ENCODE measurements around the gene TBX5.

Gene TBX5

DNA sequence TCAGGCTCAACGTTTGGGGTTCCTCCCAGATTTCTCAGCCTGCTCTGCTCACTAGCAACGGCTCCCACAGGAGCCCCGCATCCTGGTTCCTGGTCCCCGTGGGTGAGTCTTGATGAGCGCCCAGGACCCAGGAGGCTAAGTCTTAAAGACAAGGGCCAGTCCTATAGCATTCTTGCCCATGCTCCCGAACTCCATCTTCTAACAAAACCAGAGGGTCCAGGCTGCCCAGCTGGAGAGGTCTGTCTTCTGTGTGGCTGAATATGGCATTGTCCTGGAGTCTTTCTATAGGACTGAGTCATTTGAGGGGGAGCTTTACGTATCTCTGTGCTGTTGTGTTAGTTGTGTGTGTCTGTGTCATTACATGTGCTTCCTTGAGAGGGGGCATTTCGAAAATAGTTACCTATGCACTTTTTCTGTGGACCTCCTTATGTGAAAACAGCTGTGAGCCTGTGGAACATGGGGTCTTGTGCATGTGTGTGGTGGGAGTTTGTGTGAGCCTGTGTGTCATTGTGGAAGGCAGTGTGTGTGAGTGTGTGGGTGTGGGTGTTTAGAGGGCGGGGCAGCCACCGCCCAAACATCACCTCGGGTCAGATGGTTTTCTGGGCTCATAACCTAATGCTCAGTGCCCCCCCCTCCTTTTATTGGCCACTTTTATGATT is 9.1 kb upstream of the TBX5 start:
- DNase-seq (ENCODE audit: extremely low read depth, insufficient read length), result no peak
- TF ChIP-seq, protein P1, sequence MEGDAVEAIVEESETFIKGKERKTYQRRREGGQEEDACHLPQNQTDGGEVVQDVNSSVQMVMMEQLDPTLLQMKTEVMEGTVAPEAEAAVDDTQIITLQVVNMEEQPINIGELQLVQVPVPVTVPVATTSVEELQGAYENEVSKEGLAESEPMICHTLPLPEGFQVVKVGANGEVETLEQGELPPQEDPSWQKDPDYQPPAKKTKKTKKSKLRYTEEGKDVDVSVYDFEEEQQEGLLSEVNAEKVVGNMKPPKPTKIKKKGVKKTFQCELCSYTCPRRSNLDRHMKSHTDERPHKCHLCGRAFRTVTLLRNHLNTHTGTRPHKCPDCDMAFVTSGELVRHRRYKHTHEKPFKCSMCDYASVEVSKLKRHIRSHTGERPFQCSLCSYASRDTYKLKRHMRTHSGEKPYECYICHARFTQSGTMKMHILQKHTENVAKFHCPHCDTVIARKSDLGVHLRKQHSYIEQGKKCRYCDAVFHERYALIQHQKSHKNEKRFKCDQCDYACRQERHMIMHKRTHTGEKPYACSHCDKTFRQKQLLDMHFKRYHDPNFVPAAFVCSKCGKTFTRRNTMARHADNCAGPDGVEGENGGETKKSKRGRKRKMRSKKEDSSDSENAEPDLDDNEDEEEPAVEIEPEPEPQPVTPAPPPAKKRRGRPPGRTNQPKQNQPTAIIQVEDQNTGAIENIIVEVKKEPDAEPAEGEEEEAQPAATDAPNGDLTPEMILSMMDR (IDR thresholded peaks at IDR 0.05; ENCODE audit: insufficient read depth, low read length, poor library complexity, severe bottlenecking), result no peak
- H3K36me3 ChIP-seq (ENCODE audit: control insufficient read depth, insufficient read depth, low read length), result no peaks in the 10 kb centered on the region
- H3K4me3 ChIP-seq (replicated peaks; ENCODE audit: low read depth, low read length), result no peak overlapping the region
- H3K27me3 ChIP-seq (replicated peaks; ENCODE audit: control insufficient read depth, insufficient read depth, low read length), result no peaks in the 10 kb centered on the region; the same call in none of the 2 replicates

DNA sequence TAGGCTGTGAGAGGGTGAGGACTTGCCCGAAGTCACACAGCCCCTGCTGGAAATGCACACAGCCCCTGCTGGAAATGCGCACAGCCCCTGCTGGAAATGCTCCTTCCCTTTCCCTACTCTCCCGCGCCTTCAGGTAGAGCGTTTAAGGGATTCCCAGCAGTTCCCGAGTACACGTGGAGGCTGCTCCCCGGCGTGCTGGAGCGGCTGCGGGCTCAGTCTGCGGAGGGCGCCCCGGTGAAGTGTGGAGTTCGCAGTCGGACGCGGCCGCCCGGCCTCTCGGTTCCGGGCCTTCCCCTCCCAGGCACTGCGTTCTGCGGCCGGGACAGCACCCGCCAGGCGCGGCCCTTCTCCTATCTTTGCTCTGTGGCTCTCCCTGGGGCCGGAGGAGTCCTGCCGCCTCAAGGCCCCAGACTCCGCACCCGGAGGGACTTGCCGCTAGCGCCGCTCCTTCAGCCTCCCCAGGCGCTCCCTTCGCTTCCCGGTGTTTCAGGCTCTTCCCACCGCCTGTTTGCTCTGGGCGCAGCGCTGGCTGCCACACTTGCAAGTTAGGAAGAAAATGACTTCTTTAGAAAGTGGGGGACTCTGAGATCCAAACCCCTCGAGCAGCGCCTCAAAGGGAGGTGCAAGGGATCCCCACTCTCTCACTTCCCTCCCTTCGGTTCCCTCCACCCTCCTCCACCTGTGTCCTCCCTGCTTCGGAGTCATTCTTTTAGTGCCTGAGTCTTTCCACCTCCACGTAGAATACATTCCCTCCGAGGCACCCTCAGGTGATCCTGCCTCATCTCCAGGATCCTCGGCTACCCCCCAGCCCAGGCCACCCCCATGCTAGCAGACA is 8.3 kb upstream of the TBX5 start:
- H3K27me3 ChIP-seq (replicated peaks; ENCODE audit: control insufficient read depth, insufficient read depth, low read length), result no peaks in the 10 kb centered on the region; the same call in none of the 2 replicates
- no peaks in the 10 kb centered on the region for H3K36me3 ChIP-seq (ENCODE audit: control insufficient read depth, insufficient read depth, low read length)
- no peak for DNase-seq (ENCODE audit: extremely low read depth, insufficient read length)
- TF ChIP-seq, protein P1 (IDR thresholded peaks at IDR 0.05; ENCODE audit: insufficient read depth, low read length, poor library complexity, severe bottlenecking), result no peak
- no peak overlapping the region for H3K4me3 ChIP-seq (replicated peaks; ENCODE audit: low read depth, low read length)

DNA sequence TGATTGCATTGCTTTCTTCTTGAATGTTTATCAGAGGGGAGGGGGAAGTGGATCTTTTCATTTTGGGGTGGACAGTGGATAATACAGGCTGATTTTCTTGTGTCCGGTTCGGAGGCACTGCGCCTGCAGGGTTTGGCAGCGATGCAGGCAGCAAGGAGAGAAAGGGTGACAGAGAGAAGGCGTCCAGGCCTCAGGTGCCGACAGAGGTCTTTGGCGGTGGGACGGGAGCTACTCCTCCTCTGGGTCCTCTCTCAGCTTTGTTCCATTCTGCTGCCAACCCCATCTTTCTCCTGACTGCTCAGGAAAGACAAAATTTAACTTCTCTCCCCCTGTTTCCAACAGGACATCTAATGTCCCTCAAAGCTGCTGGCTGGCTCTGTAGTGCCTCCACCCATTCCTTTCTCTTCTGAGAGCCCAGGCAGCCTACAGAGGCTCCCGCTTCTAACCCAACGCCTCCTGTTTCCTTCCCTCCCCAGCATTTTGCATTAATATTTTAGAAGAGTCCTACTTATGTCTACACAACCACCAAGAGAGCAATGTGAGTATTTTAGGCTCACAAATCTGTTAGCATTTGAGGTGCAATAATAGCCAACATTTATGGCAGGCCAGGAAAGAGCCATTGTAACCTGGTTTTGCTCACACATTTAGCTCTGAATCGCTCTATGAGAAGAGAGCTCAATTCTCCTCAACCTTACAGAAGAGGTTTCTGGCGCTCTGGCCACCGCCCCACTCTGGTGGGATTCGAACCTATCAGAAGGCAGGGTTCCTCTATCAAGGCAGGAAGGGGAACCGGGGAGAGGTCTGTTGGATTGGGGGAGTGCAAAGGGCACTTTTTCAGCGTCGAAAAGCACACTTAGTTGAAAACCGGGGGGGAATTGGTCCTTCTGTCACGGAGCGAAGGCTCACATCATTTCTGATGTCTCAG is 7.1 kb upstream of the TBX5 start:
- TF ChIP-seq, protein P1 (IDR thresholded peaks at IDR 0.05; ENCODE audit: insufficient read depth, low read length, poor library complexity, severe bottlenecking), result no peak
- Histone ChIP-seq H3K36me3 (ENCODE audit: control insufficient read depth, insufficient read depth, low read length) (no peaks in the 10 kb centered on the region), H3K4me3 (replicated peaks; ENCODE audit: low read depth, low read length) (no peak overlapping the region), H3K27me3 (replicated peaks; ENCODE audit: control insufficient read depth, insufficient read depth, low read length) (no peaks in the 10 kb centered on the region; the same call in none of the 2 replicates)
- no peak for DNase-seq (ENCODE audit: extremely low read depth, insufficient read length)

DNA sequence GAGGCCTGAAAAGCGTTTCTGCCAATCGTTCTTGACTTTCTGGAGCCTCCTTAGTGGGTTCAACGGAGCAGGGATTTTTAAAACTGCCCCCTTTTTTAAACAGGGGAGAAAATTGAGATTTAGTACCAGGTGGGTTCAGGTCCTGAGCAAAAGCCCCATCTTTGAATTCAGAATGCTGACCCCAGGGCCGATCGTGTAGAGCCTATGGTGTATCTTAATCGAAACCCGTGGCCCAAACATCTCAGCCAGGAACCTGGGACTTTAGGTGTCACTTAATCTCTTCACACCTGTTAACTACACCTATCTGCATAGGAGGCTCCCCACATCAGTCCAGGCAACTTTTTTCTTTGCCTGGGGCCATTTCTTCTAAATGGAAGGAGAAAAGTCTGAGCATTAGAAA is 6.4 kb upstream of the TBX5 start:
- TF ChIP-seq, protein P1 (IDR thresholded peaks at IDR 0.05; ENCODE audit: insufficient read depth, low read length, poor library complexity, severe bottlenecking), result no peak
- H3K4me3 ChIP-seq (replicated peaks; ENCODE audit: low read depth, low read length), result no peak overlapping the region
- no peaks in the 10 kb centered on the region; the same call in none of the 2 replicates for H3K27me3 ChIP-seq (replicated peaks; ENCODE audit: control insufficient read depth, insufficient read depth, low read length)
- no peak for DNase-seq (ENCODE audit: extremely low read depth, insufficient read length)
- H3K36me3 ChIP-seq (ENCODE audit: control insufficient read depth, insufficient read depth, low read length), result no peaks in the 10 kb centered on the region

DNA sequence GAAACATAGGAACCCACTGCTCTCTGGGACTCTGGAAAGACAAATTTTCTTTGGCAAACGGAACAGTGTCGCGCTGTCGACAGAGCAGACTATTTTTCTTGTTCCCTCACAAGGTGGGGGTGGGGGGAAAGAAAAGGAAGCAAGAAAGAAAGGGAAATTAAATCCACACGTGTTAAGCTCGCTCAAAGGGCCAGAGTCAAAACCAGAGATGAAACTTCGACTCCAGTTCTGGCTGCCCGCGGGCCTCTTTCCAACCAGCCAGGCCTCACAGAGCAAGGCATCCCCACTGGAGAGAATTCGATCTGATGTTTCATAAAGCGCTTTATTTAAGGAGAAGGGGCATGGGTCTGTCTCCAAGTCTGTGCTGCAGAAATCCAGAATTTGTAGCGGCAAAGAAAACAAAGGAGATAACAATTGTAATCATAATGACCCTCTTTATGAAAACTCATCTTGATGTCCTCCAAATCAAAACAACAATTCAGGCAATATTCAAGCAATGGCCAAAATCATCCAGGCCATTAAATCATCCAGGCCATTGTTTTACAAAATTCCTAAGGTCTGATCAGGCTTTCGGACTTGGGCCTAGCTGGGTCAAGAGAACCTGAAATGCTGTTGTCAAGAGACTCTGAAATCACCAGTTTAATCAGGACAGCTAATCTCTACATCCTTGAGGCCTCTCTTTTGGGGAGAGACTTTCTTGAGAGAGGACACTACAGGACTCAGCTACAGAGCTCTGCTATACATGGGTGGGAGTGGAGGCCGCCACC is 5.3 kb upstream of the TBX5 start:
- TF ChIP-seq, protein P1 (IDR thresholded peaks at IDR 0.05; ENCODE audit: insufficient read depth, low read length, poor library complexity, severe bottlenecking), result no peak
- Histone ChIP-seq H3K36me3 (ENCODE audit: control insufficient read depth, insufficient read depth, low read length) (no peaks in the 10 kb centered on the region), H3K4me3 (replicated peaks; ENCODE audit: low read depth, low read length) (no peak overlapping the region), H3K27me3 (replicated peaks; ENCODE audit: control insufficient read depth, insufficient read depth, low read length) (no peaks in the 10 kb centered on the region; the same call in none of the 2 replicates)
- DNase-seq (ENCODE audit: extremely low read depth, insufficient read length), result no peak

Data from GM06990 (cell line).